Measurements from ENCODE around the gene LILRA5.
"Not testable (repeated sequence)": the region's sequence is repeated elsewhere in the genome, so short reads cannot be mapped to it uniquely, and the experiment has no call there.

LILRA5 gene

GRCh38 chr19:54312436-54313377, at the start of gene LILRA5:
Gene LILRA5, minus strand, starts transcription at chr19:54313166. Its CDS starts 147 bp downstream, at chr19:54313019.
- DNase-seq (ENCODE audit: low spot score) = no peak

DNA sequence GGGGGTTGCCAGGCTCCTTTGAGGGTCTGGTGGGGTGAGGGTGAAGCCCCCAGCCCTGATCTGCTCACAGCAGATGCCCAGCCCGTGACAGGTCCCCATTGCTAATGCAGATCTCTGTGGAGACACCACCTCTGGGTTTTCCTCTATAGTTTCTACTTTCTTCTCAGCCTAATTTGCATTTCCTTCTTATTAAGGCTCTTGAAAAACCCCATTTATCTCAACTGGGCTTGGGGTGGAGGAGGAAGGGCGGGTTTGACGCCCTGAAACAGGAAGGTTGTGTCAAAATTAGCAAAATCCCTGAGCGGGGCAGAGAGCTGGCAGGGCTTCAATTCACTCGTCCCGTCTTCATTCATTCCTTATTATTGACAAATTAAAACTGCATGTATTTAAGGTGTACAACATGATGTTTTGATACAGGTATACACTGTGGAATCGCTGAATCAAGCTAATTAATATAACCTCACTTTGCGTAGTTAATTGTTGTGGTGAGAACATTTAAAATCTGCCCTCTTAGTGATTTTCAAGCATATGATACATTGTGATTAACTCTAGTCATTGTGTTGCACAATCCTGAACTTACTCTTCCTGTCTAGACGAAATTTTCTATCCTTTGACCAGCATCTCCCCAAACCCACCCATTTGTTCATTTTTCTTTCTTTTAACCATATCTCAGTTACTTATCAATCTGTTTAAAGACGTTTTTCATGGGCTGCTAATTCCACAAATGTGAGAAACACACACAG, 48.9 kb upstream of the LILRA5 start:
- DNase-seq (ENCODE audit: low spot score) = not testable (repeated sequence)

- DNase-seq (ENCODE audit: low spot score) = not testable (repeated sequence)
Measured at GRCh38 chr19:54359149-54359820, 46.3 kb upstream of the LILRA5 start.

GRCh38 chr19:54357381-54357780, 44.4 kb upstream of the LILRA5 start:
- no peak for DNase-seq (ENCODE audit: low spot score)

DNA sequence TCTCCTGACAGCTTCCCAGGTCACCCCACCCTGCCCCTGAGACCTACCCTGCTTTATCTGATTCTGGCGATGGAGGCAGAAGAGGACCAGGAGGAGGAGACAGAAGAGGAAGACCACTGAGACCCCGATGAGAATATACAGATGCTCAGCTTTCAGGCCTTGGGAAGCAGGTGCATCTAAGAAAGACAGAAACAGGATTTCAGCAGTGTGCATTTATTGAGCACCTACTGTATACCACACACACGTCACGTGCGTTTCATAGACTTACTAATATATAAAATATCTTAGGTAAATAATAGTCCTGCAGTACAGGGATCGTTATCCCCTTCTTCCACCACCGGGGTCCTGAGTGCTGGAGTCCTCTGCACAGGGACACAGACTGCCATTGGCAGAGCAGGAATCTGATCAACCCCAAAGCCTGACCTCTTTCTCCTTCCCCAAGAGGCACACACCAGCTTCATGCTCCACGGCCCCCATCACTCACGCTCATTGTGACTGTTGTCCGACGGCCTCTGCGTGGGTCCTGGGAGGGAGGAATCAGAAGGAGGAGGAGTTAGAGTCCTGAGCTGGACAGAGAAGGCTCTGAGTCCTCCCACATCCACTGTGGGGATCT, 43.6 kb upstream of the LILRA5 start:
- DNase-seq (ENCODE audit: low spot score) = no peak

DNA sequence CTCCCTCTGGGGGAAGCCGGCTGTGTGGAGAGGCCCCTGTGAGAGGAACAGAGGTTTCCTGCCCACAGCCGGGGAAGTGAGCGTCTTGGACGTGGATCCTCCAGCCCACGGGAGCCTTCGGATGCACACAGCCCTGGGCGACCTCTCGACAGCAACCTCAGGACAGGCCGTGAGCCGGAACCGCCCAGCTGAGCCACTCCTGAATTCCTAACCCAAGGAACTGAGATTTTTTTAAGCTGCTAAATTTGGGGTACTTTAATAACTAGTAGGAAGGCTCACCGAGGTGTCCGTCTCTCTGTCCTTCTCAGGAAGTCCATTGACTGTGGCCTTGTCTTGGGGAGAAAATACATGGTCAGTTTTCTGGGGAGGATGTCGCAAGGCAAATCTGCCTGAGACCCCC, 42.7 kb upstream of the LILRA5 start:
- DNase-seq (ENCODE audit: low spot score) = no peak

DNA sequence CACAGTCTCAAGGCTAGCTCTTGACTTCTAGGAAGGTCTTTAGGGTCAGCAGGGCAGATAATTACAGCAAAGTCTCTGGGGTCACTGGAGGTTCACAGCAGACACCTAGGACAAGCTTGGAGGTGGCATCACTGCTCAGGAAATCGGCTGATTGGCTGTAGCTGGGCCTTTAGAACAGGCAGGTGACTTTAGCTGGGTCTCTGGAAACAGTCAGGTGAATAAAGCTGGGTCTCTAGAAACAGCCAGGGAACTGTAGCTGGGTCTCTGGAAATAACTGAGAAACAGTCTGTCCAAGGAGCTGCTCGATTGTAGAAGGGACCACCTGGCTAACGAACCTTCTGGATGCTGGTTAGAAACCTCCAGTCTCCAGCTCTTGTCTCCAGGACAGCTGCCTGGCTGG, 41.8 kb upstream of the LILRA5 start:
- no peak for DNase-seq (ENCODE audit: low spot score)

DNA sequence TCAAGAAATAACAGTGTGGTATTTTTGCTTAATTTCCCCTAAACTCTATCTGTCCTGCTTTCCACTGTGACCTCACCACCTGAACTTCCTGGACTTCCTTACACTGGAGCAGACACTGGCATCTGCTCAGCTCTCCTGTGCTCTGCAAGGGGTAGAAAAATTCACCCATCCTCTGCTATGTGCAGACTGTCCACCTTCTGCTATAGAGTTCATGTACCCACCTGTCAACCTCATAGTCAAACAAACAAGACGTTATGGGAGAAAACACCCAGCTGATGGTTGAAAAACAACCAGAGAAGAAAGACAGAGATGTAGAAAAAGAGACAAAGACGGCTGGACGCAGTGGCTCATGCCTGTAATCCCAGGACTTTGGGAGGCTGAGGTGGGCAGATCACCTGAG, 39.6 kb upstream of the LILRA5 start:
- no peak for DNase-seq (ENCODE audit: low spot score)

- no peak for DNase-seq (ENCODE audit: low spot score)
Measured at GRCh38 chr19:54352041-54352440, 39.1 kb upstream of the LILRA5 start.

GRCh38 chr19:54351474-54351873, 38.5 kb upstream of the LILRA5 start:
- DNase-seq (ENCODE audit: low spot score) = no peak

DNA sequence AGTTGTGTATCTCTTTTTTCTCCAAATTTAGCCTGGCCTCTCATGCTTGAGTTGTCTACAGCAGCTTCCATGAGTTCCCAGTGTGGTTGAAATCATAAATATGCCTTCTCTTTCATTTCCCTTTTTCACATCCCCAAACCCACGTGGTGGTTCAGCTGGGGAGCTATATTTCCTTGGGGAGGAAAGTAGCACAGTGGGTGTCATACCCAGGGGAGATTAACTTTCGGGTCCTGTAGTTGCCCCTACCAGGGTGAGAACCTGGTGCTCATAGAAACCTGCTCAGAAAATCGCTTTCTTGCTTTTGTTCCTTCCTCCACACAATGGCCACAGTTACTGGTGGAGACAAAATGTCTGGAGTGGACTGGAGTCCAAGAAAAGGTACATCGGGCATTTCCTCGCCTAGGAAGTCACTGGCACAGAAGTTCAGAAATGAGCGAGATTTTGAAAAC, 33.0 kb upstream of the LILRA5 start:
- DNase-seq (ENCODE audit: low spot score) = no peak

DNA sequence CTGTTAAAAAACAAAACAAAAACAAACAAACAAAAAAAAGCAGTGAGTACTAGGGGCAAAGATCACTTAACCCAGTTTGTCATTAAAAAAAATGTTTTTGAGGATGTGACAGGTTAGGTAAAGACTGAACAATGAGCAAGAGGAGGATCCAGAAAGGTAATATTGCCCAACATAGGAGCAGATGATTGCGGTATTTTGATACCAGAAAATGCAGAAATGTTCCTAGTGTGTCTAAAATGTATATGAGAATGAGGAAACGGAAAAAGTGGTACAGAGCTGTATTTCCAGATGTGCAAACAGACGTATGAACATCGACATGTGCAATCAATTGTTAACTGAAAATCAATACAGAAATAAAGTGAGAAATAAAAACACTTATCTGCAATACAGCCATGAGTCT, 30.9 kb upstream of the LILRA5 start:
- DNase-seq (ENCODE audit: low spot score) = no peak

GRCh38 chr19:54341295-54341694, 28.3 kb upstream of the LILRA5 start:
- no peak for DNase-seq (ENCODE audit: low spot score)

- DNase-seq (ENCODE audit: low spot score) = no peak
Measured at GRCh38 chr19:54339646-54340358, 26.8 kb upstream of the LILRA5 start.

DNA sequence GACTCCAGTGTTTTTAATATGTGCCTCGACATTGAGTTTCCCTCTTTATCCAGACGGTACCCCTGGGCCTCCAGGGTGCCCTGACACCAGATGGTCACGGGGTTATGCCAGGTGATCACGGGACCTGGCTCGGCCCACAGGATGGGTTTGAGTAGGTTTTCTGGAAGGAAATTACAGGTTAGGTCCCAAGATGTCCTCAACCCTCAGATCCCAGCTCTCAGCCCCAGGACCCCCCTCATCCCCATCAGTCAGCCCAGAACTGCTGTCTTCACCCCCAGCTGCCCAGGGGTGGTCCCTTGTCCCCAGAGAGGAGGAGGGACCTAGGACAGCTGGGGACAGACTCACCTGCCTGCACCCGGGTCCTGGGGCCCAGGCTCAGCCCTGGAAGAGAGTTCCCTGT, 25.6 kb upstream of the LILRA5 start:
- no peak for DNase-seq (ENCODE audit: low spot score)

- DNase-seq (ENCODE audit: low spot score) = no peak
Measured at GRCh38 chr19:54337858-54338230, 24.9 kb upstream of the LILRA5 start.

GRCh38 chr19:54336893-54337857, 24.2 kb upstream of the LILRA5 start:
- no peak for DNase-seq (ENCODE audit: low spot score)

DNA sequence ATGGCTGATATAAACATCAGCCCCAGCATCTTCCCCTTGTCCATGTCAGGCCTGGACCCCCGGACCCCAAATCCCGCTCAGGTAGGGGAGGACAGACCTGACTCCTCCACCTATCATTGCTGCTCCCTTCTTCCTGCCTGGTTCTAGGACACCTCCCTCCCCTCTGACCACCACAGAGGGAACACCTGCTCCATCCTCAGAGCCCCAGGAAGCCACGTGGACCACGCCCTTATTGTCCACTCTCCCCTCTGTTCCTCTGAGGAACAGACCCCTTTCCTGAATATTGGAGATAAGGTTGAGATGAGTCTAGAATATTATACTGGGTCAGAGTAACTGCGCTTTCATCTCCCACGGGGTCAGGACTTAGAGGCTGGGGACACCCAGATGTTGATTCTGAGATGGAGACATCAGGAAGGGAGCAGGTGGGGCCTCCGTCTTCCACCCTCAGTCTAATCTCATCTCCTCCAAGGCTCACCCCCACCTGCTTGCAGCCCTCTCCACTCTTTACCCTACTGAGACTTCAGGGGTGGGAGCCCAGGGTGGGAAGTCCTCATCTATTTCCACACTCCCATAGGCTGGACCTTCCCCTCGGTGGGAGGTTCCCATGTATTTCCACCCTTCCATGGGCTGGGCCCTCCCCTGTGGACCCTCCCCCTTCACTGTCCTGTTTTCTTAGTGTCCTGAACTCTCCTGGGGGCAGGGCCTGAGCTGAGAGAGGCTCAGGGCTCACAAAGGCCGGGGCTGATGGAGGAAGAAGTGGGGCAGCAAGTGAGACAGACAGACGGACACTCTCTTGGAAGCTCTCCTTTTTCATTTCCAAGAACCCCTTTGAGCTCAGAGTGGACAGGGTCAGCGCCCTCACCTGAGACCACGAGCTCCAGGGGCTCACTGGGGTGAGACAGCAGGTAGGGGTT, 23.3 kb upstream of the LILRA5 start:
- DNase-seq (ENCODE audit: low spot score) = no peak

- DNase-seq (ENCODE audit: low spot score) = no peak
Measured at GRCh38 chr19:54335164-54335563, 22.2 kb upstream of the LILRA5 start.
